GM18511 (cell line): ENCODE data around the gene UBE2E2.
A peak's percentile ranks its signal among the peaks of the same experiment; 100 is the strongest.

ENCODE experiments used
- ATAC-seq: cut with Tn5 transposase; IDR thresholded peaks from one replicate; pipeline ENCODE4 v1.9.1; 2021; ENCODE audit warnings: mild to moderate bottlenecking, moderate library complexity; ENCODE audit not compliant: unreplicated experiment

The UBE2E2 gene

GRCh38 chr3:23377928-23378672 is 175.0 kb downstream of the UBE2E2 start:
- peak; percentile 68 for ATAC-seq

- no peak for ATAC-seq
Observed at GRCh38 chr3:23383875-23384274, 180.7 kb downstream of the UBE2E2 start.

- no peak for ATAC-seq
Observed at GRCh38 chr3:23385327-23385726, 182.2 kb downstream of the UBE2E2 start.

- no peak for ATAC-seq
Observed at GRCh38 chr3:23387286-23387918, 184.3 kb downstream of the UBE2E2 start.

- ATAC-seq, result no peak
Observed at GRCh38 chr3:23389089-23389488, 186.0 kb downstream of the UBE2E2 start.

- peak; percentile 56 for ATAC-seq
Observed at GRCh38 chr3:23389686-23390085, 186.6 kb downstream of the UBE2E2 start.

- no peak for ATAC-seq
Observed at GRCh38 chr3:23390446-23390845, 187.3 kb downstream of the UBE2E2 start.

- ATAC-seq, result no peak
Observed at GRCh38 chr3:23390989-23391553, 187.9 kb downstream of the UBE2E2 start.

GRCh38 chr3:23395115-23395514 is 192.0 kb downstream of the UBE2E2 start:
- ATAC-seq, result no peak

GRCh38 chr3:23396746-23397145 is 193.6 kb downstream of the UBE2E2 start:
- ATAC-seq, result no peak

- ATAC-seq, result no peak
Observed at GRCh38 chr3:23399221-23399620, 196.1 kb downstream of the UBE2E2 start.

GRCh38 chr3:23402728-23403492 is 199.8 kb downstream of the UBE2E2 start:
- ATAC-seq, result no peak

GRCh38 chr3:23404246-23404645 is 201.1 kb downstream of the UBE2E2 start:
- ATAC-seq, result no peak

GRCh38 chr3:23405081-23405480 is 202.0 kb downstream of the UBE2E2 start:
- peak; percentile 68 for ATAC-seq

- ATAC-seq, result no peak
Observed at GRCh38 chr3:23406601-23407000, 203.5 kb downstream of the UBE2E2 start.

GRCh38 chr3:23418026-23418425 is 214.9 kb downstream of the UBE2E2 start:
- ATAC-seq, result no peak

GRCh38 chr3:23421811-23422516 is 218.8 kb downstream of the UBE2E2 start:
- ATAC-seq, result peak; percentile 61

- ATAC-seq, result peak; percentile 85
Observed at GRCh38 chr3:23422517-23422851, 219.4 kb downstream of the UBE2E2 start.

- ATAC-seq, result no peak
Observed at GRCh38 chr3:23425410-23425809, 222.3 kb downstream of the UBE2E2 start.

- ATAC-seq, result peak; percentile 54
Observed at GRCh38 chr3:23430781-23431398, 227.8 kb downstream of the UBE2E2 start.
